Chondrocyte (in vitro differentiated cells): ENCODE results near the gene ALPK3. TPM values are rescaled to one million over a fixed set of nuclear protein-coding genes. Genes with fewer than 3 reads are reported as not detected.

Experiments
- DNase-seq: peaks from one replicate; pipeline ENCODE4 v3.0.0; 2021; ENCODE audit warnings: mixed read lengths, low spot score
- H3K27ac Mint-ChIP-seq: one replicate; pipeline ENCODE4 v1.8.0; 2021; ENCODE audit warnings: mild to moderate bottlenecking, moderate library complexity, mixed read lengths; ENCODE audit not compliant: unreplicated experiment
- H3K27me3 Mint-ChIP-seq: 2 replicates; pipeline ENCODE4 v1.8.0; 2021; ENCODE audit warnings: low read depth, mixed read lengths
- H3K36me3 Mint-ChIP-seq: 2 replicates; pipeline ENCODE4 v1.8.0; 2021; ENCODE audit warnings: low read depth, mixed read lengths
- H3K4me1 Mint-ChIP-seq: 2 replicates; pipeline ENCODE4 v1.8.0; 2021; ENCODE audit warnings: low read depth, mild to moderate bottlenecking, mixed read lengths
- H3K4me3 Mint-ChIP-seq: one replicate; pipeline ENCODE4 v1.8.0; 2021; ENCODE audit warnings: mild to moderate bottlenecking, moderate library complexity, mixed read lengths; ENCODE audit not compliant: unreplicated experiment
- H3K9me3 Mint-ChIP-seq: 2 replicates; pipeline ENCODE4 v1.8.0; 2021; ENCODE audit warnings: low read depth, mixed read lengths
- CTCF ChIP-seq: fragments of 200-600 bp; sonication (generic); IDR thresholded peaks from 2 replicates; pipeline ENCODE4 v1.5.0; 2021; ENCODE audit warnings: antibody characterized with exemption, mild to moderate bottlenecking, moderate library complexity
- total RNA-seq: library from RNA; stranded (reverse); gene quantifications from 3 replicates; pipeline ENCODE4 v1.2.1, GENCODE V29; 2021

The ALPK3 gene
- total RNA-seq, 1 donor from 2014 or later: 6.4 TPM

- no peak for DNase-seq
- Mint-ChIP-seq H3K9me3 (no peaks in the 10 kb centered on the region), H3K27me3 (no peaks in the 10 kb centered on the region), H3K4me1 (peaks cover 26% of the 10 kb centered on the region), H3K36me3 (peaks cover 7% of the 10 kb centered on the region), H3K27ac (no peak overlapping the region), H3K4me3 (no peak overlapping the region)
- no peak for TF ChIP-seq CTCF
These were observed 19.7 kb downstream of the ALPK3 start for GRCh38 chr15:84836844-84837243.

- Mint-ChIP-seq H3K27ac (peak overlapping the region; percentile 70), H3K36me3 (no peaks in the 10 kb centered on the region), H3K9me3 (no peaks in the 10 kb centered on the region), H3K4me3 (no peak overlapping the region), H3K4me1 (peaks cover 27% of the 10 kb centered on the region), H3K27me3 (no peaks in the 10 kb centered on the region)
- no peak for DNase-seq
- TF ChIP-seq CTCF: no peak
These were observed 22.6 kb downstream of the ALPK3 start for GRCh38 chr15:84839714-84840113.

- peaks cover 32% of the 10 kb centered on the region for H3K4me1 Mint-ChIP-seq
These were observed 23.1 kb downstream of the ALPK3 start for GRCh38 chr15:84840255-84840654.

GRCh38 chr15:84840741-84841429, 23.7 kb downstream of the ALPK3 start:
- H3K27ac Mint-ChIP-seq: peak overlapping the region; percentile 92
- no peak for TF ChIP-seq CTCF
- peaks cover 36% of the 10 kb centered on the region for H3K4me1 Mint-ChIP-seq
- no peaks in the 10 kb centered on the region for H3K27me3 Mint-ChIP-seq
- H3K9me3 Mint-ChIP-seq: no peaks in the 10 kb centered on the region
- H3K4me3 Mint-ChIP-seq: no peak overlapping the region
- H3K36me3 Mint-ChIP-seq: no peaks in the 10 kb centered on the region
- no peak for DNase-seq

More at GRCh38 chr15:84840255-84840654, 23.1 kb downstream of the ALPK3 start:
- no peaks in the 10 kb centered on the region for H3K9me3 Mint-ChIP-seq
- H3K36me3 Mint-ChIP-seq: no peaks in the 10 kb centered on the region
- H3K4me3 Mint-ChIP-seq: no peak overlapping the region
- H3K27me3 Mint-ChIP-seq: no peaks in the 10 kb centered on the region
- peak overlapping the region; percentile 92 for H3K27ac Mint-ChIP-seq
- no peak for DNase-seq
- TF ChIP-seq CTCF: no peak

- no peak for TF ChIP-seq CTCF
- H3K9me3 Mint-ChIP-seq: peaks cover 12% of the 10 kb centered on the region
- no peak for DNase-seq
- peaks cover 7% of the 10 kb centered on the region for H3K36me3 Mint-ChIP-seq
- peaks cover 36% of the 10 kb centered on the region for H3K4me1 Mint-ChIP-seq
- no peaks in the 10 kb centered on the region for H3K27me3 Mint-ChIP-seq
- H3K27ac Mint-ChIP-seq: no peak overlapping the region
- H3K4me3 Mint-ChIP-seq: no peak overlapping the region
These were observed 25.6 kb downstream of the ALPK3 start for GRCh38 chr15:84842781-84843180.
